Epidermal melanocyte (primary cell): ENCODE results near the gene PHACTR1.

Source experiments
- DNase-seq: peaks from one replicate; pipeline ENCODE4 v3.0.0; 2011; ENCODE audit warnings: low spot score; ENCODE audit not compliant: insufficient read length

Gene PHACTR1

DNA sequence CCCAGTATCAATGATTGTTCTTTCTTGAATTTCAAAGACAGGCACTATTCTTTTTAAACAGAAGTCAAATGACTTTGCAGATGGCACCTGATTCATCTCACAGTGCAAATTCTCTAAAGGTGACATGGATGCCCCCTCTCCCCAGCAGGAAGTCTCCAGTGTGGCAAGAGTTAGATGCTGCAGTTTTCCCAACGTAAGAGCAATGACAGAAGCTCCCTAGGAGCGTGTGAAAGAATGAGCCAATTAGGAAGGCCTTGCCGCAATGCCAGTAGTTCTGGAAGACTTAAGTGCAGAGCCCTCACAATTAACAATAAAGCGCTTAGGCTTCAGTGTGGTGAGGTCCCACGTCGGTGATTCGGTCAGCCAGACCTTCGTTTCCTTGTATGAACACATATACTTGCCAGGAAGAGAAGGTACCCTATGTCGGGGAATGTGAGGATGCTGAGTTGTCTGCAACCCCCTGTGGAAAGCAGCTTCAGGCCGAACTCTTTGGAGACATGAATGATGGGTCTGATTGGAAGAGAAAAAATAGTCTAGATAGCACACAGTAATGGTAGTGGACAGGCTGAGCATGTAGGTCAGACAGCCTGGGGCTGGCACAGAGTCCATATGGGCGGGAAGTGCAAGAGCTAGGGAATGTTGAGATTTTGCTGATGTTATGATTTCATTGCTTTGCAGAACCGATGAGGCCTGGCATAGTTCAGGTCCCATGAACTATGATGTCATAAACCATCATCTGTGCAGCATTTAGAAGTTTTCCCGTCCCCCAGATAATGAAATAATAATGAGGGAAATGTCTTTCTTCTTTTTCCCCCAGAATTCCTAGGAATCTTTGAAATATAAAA, 132.6 kb downstream of the PHACTR1 start:
- DNase-seq: no peak

DNA sequence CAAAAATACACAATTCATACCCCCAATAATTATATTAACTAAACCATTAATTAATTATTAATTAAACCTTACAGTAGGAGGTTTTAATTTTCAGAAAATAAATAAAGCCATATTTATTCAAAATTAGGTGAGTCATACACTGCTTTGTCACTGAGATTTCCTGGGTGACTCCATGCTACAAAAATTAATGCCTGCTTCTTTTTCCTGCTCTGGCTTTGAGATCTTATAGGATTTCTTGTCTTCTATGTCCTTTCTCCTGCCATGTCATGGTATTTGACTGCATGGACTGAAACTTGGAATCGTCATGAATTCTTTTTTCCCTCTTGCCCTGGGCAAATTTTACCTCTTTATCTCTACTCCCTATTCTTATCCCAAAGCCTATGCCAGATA, 133.2 kb downstream of the PHACTR1 start:
- DNase-seq: no peak

DNA sequence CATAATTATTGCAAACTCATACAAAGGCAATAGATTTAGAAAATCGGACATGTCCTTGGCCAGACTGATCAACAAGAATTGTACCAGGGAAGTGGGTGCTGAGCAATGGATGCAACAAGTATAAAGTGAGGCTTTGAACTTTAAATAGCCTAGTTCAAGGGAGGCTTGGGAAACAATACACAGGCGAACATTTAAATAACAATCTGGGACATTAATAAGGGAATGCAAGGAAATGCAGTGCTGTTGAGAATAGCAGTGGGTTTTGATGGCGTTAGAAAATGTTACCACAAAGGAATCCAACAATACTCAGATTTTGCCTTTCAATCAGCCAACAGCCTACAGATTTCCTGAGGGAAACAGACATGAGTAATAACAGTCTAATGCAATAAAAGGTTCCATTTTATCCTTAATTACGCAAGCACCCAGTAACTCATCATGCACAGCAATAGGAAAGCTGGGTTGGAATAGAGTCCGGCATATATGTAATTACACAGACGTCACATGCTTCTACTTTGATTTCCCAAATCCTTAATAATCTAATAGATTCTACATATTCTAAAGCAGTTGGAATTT, 134.6 kb downstream of the PHACTR1 start:
- DNase-seq: no peak

DNA sequence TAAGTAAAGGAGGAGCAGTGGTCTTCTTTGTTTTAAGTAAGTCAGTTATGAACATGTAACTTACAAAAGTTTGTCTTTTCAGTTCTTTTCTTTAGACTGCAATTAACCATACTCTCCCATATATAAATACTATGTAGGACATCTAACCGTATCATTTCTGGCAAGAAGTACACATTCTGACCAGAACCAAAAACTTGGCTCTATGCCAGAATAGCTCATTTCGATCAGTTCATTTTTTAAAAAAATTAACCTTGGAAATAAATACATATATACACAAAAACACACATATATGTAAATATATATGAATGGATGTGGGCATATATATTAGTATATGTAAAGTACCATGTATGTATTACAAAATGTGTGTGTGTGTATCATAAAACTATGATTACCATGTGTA, 145.0 kb downstream of the PHACTR1 start:
- DNase-seq: no peak

- DNase-seq: no peak
Observed at GRCh38 chr6:12865117-12865516, 148.6 kb downstream of the PHACTR1 start.

- no peak for DNase-seq
Observed at GRCh38 chr6:12865671-12866181, 149.2 kb downstream of the PHACTR1 start.

DNA sequence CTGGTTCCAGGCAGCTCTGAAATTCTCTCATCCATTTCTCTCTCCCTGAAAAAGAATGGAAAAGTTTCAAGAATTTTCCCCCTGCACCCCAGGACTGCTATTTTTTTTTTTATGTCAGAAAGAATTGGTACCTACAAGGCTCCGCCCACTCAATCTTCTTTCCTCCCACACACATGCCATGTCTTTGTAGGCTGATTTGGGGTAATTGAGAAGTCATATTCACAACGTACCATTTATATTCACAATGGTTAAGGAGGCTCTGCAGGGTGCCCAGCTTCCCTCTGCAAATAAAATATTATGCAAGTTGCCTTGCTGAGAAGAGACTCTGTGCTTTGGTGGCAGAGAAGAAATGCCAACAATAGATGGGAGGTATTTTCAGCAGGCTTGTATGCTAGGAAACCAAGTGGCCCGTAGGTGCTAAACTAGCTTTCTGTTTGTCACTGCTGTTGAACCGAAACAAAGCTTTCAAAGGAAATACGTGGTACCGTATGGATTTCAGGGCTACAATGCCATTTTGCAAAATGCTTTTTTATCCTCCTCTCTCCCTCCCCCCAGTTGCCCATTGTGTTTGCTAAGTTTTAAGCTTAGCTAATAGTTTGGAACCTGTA, 150.0 kb downstream of the PHACTR1 start:
- DNase-seq: no peak

DNA sequence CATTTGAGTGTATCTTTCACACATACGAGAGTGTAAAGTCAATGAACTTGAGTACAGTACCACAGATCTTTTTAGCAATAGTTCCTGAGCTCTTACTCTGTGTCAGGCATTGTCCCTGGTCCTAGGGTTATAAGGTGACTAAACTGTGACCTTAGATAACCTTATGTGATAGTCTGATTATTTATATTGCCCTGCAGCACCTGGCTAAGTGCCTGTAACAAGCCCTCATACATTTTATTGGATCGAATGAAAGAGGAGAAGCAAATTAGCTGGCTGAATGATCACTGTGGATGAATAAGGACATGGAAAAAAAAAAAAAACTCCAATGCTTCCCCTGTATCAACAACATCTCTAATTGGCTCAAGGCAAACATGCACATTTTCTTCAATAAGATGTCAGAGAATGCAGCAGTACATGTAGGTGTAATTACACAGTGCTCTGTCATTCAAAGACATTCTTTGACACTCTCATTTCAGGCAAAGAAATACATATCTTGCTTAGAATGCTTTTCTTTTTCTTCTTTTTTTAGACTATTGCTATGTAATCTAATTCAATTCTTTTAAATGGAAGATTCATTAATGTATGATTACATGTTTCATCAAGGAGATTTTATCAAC, 153.4 kb downstream of the PHACTR1 start:
- no peak for DNase-seq

- no peak for DNase-seq
Observed at GRCh38 chr6:12873691-12874090, 157.1 kb downstream of the PHACTR1 start.

GRCh38 chr6:12875051-12875450, 158.5 kb downstream of the PHACTR1 start:
- no peak for DNase-seq

- DNase-seq: no peak
Observed at GRCh38 chr6:12878741-12879140, 162.2 kb downstream of the PHACTR1 start.

DNA sequence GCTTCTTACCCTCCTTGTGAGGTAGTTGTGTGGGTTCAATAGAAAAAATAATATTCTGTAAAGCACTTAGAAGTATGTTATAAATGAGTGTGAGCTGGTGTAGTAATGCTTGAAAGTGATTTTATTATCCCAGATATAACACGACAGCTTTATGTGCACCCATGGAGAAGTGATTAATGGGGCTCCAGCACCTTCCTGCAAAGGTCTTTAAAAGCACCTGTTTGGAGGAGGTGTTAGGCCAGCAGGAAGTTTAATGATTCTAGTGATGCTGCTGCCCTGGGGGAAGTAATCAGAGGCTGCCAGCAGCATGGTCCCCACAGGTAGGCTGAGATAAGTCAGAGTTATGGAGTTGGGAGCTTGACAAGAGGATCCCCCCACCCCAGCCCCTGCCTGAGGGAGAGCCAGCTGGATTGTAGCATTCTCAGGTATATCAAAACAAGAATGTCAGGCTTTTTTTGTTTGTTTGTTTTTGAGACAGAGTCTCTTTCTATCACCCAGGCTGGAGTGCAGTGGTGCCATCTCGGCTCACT, 166.3 kb downstream of the PHACTR1 start:
- no peak for DNase-seq

DNA sequence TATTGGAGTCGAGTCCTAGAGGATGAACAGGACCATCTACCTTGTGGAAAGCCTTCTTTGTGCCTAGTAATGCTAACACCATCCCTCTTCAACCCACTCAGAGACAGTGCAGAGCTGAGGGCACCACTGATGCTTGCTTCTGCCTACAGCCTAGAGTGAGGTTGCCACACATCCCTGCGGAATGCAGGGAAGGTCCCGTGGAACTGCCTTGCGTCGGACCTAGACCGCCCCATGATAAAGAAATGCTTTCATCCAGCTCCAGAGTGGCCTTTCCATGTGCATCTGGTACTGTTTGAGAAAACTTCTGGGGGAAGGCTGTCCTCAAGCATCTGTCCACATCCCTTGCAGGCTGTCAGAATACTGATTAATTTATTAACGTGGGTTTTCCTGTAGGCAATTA, 168.4 kb downstream of the PHACTR1 start:
- no peak for DNase-seq

GRCh38 chr6:12886961-12887775, 170.6 kb downstream of the PHACTR1 start:
- no peak for DNase-seq

GRCh38 chr6:12890171-12890790, 173.7 kb downstream of the PHACTR1 start:
- no peak for DNase-seq

DNA sequence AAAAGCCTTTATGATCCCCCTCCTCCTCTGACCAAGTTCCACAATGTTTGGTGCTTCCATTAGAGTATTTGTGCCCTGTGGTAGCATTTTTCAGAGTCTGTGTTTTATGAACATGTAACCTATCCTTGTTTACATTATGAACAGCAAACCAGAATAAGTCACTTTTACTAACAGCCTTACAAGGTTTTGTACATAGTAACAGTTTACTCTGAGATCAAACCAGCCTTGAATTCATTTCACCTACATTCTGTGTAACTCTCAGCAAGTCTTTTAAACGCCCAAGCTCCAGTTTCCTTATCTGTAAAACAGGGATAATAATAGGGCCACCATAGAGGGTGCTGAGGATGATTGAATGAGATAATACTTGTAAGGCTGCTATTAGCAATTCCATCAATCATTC, 175.0 kb downstream of the PHACTR1 start:
- no peak for DNase-seq

- DNase-seq: no peak
Observed at GRCh38 chr6:12892151-12892550, 175.6 kb downstream of the PHACTR1 start.

DNA sequence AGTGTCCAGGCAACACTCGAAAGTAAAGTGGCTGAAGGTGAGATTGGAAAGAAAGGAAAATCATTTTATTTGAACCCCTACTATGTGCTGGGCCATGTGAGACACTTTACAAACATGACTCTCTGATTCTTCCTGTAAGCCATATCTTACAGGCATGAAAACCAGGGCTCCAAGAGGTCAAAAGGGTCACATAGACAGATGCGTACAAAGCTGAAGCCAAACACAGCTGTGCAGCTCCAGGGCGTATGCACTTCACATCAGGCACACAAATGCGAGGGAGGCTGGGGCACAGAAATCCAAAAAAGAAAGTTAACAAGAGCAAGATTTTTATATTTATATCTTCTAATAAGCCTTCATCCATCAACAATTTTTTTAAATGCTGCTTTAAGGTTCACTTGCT, 176.5 kb downstream of the PHACTR1 start:
- DNase-seq: no peak

GRCh38 chr6:12895721-12896120, 179.2 kb downstream of the PHACTR1 start:
- DNase-seq: no peak

DNA sequence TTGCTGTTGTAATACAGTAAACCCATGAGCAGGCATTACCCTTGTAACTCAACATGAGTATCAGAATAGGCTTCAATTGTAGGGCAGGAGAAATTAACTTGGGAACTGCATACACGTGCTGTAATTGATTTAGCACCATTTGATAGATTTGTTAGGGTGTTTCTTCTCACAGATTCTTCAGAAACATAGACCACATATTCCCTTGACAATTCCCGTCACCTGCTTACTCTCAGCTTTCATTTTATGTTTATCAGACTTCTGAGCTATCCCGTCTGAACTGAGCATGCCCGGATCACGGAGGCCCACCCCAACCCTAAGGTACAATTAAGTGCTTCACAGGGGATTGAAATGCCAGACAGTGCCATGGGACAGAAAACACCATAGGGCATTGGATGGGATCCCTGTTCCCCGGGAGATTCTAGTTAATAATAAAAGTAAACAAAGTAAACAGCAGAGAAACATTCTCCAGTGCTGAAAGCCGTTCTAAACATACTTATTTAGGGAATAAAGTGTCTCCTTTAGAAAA, 179.7 kb downstream of the PHACTR1 start:
- no peak for DNase-seq
